ENCODE data around the gene TMEM123. TPM values are rescaled to one million over a fixed set of nuclear protein-coding genes. Genes with fewer than 3 reads are reported as not detected.

The TMEM123 gene
- total and polyA plus RNA-seq, 7 donors = 37.2 to 232 (median 140) TPM

- Histone ChIP-seq H3K27ac (no peak overlapping the region), H3K27me3 (no peaks in the 10 kb centered on the region), H3K36me3 (peaks cover 3 to 65% (median 14%) of the 10 kb centered on the region in 4 donors), H3K9me3 (no peaks in the 10 kb centered on the region), H3K4me3 (no peak overlapping the region), H3K4me1 (peaks cover 0 to 6% (median under 1%) of the 10 kb centered on the region in 4 donors)
- no peak for DNase-seq
- TF ChIP-seq POLR2A (IDR thresholded peaks at IDR 0.05) = no peak
- no peak for TF ChIP-seq CTCF (IDR thresholded peaks at IDR 0.05)
- TF ChIP-seq EP300 (IDR thresholded peaks at IDR 0.05) = no peak
- TF ChIP-seq POLR2AphosphoS5 (IDR thresholded peaks at IDR 0.05) = no peak
- 93 to 96% methylated on average over 4 of the region's 4 CpGs for WGBS, 2 donors
- intact Hi-C loops (cut with DNase I) = loop anchor here (1.0 to 5.0 kb wide), 2 partner anchors 61 to 104 kb away; partner anchors contain the start of gene TMEM123
Measured at GRCh38 chr11:102391549-102392237, 60.9 kb downstream of the TMEM123 start.

- 61 to 67% methylated on average over 12 of the region's 12 CpGs for WGBS, 2 donors
- H3K4me3 ChIP-seq = no peak overlapping the region
- no peaks in the 10 kb centered on the region for H3K9me3 ChIP-seq
- peak overlapping the region in 1 of 4 donors; percentile 14 for H3K27ac ChIP-seq
- H3K4me1 ChIP-seq = peaks cover 0 to 7% (median 3%) of the 10 kb centered on the region in 4 donors
- no peaks in the 10 kb centered on the region for H3K27me3 ChIP-seq
- TF ChIP-seq EP300 (IDR thresholded peaks at IDR 0.05) = no peak
- TF ChIP-seq CTCF (IDR thresholded peaks at IDR 0.05) = peak; percentile 73 to 90 (median 78)
- TF ChIP-seq POLR2A (IDR thresholded peaks at IDR 0.05) = no peak
- peaks cover 3 to 65% (median 13%) of the 10 kb centered on the region in 4 donors for H3K36me3 ChIP-seq
- peak; percentile 80 for DNase-seq
- intact Hi-C loops (cut with DNase I) = loop anchor here (1.0 to 5.0 kb wide), 2 partner anchors 61 to 104 kb away; partner anchors contain the start of gene TMEM123
Measured at GRCh38 chr11:102390667-102391465, 61.7 kb downstream of the TMEM123 start.

DNA sequence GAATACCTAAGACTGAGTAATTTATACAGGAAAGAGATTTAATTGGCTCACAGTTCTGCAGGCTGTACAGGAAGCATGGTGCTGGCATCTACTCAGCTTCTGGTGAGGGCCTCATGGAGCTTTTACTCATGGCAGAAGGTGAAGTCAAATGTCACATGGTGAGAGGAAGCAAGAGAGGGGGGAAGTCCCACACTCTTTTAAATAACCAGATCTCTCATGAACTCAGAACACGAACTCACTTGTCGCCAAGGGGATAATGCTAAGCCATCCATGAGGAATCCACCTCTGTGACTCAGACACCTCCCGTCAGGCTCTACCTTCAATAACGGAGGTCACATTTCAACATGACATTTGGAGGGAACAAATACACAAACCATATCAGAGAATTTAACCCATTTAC, 63.3 kb downstream of the TMEM123 start:
- 91 to 93% methylated on average over 4 of the region's 4 CpGs for WGBS, 2 donors
- H3K27me3 ChIP-seq = no peaks in the 10 kb centered on the region
- intact Hi-C loops (cut with DNase I) = no loop called here
- TF ChIP-seq EP300 (IDR thresholded peaks at IDR 0.05) (no peak), POLR2AphosphoS5 (IDR thresholded peaks at IDR 0.05) (no peak), POLR2A (IDR thresholded peaks at IDR 0.05) (no peak), CTCF (IDR thresholded peaks at IDR 0.05) (no peak)
- H3K4me1 ChIP-seq = peaks cover 0 to 10% (median 3%) of the 10 kb centered on the region in 4 donors
- H3K27ac ChIP-seq = no peak overlapping the region
- no peak for DNase-seq
- no peak overlapping the region for H3K4me3 ChIP-seq
- H3K9me3 ChIP-seq = no peaks in the 10 kb centered on the region
- peaks cover 3 to 63% (median 15%) of the 10 kb centered on the region in 4 donors for H3K36me3 ChIP-seq

- Histone ChIP-seq H3K27me3 (no peaks in the 10 kb centered on the region), H3K27ac (no peak overlapping the region), H3K4me3 (no peak overlapping the region), H3K9me3 (no peaks in the 10 kb centered on the region), H3K4me1 (peaks cover 0 to 10% (median 3%) of the 10 kb centered on the region in 4 donors), H3K36me3 (peaks cover 0 to 49% (median 6%) of the 10 kb centered on the region in 4 donors)
- WGBS, 2 donors = 90 to 93% methylated on average over 8 of the region's 8 CpGs
- DNase-seq = no peak
- TF ChIP-seq POLR2A (IDR thresholded peaks at IDR 0.05) (no peak), EP300 (IDR thresholded peaks at IDR 0.05) (no peak), CTCF (IDR thresholded peaks at IDR 0.05) (no peak), POLR2AphosphoS5 (IDR thresholded peaks at IDR 0.05) (no peak)
- intact Hi-C loops (cut with DNase I) = no loop called here
Measured at GRCh38 chr11:102387043-102387781, 65.4 kb downstream of the TMEM123 start.

All from sigmoid colon (tissue), 7 donors.